Fibroblast of lung (primary cell): ENCODE results near the gene C16orf87. TPM values are rescaled to one million over a fixed set of nuclear protein-coding genes. Genes with fewer than 3 reads are reported as not detected.

Source experiments
- DNase-seq, 2 donors: peaks; one replicate each; pipeline versions ENCODE4 v3.0.0 to v3.0.0-alpha.2; 2010; ENCODE audit warnings: low read depth in 2 of 2
- H2AFZ ChIP-seq: 2 replicates; pipeline ENCODE4 v1.5.1; 2012; ENCODE audit warnings: low read length, control low read depth, inconsistent platforms
- H3K27ac ChIP-seq: 2 replicates; pipeline ENCODE4 v1.5.1; 2011; ENCODE audit warnings: low read length, control low read depth; ENCODE audit not compliant: insufficient read depth
- H3K27me3 ChIP-seq: 2 replicates; pipeline ENCODE4 v1.5.1; 2011; ENCODE audit warnings: mild to moderate bottlenecking, low read length; ENCODE audit not compliant: control insufficient read depth, insufficient read depth
- H3K36me3 ChIP-seq: 2 replicates; pipeline ENCODE4 v1.5.1; 2011; ENCODE audit warnings: low read length; ENCODE audit not compliant: control insufficient read depth, insufficient read depth
- H3K4me1 ChIP-seq: 2 replicates; pipeline ENCODE4 v1.5.1; 2011; ENCODE audit warnings: low read length; ENCODE audit not compliant: control insufficient read depth, insufficient read depth; ENCODE audit errors: extremely low read depth
- H3K4me2 ChIP-seq: 2 replicates; pipeline ENCODE4 v1.5.1; 2011; ENCODE audit warnings: low read length, control low read depth; ENCODE audit not compliant: insufficient read depth; ENCODE audit errors: extremely low read depth
- H3K4me3 ChIP-seq, 4 experiments: fragments of 200-600 bp in 1 of 4; sonication (generic) in 1 of 4; replicated peaks in 1 of 4; 2 replicates each; pipeline ENCODE4 v1.5.1; 2011 to 2016; ENCODE audit warnings: low read length in 4 of 4, low read depth in 3 of 4, mild to moderate bottlenecking in 3 of 4, control low read depth in 2 of 4, inconsistent platforms in 1 of 4, mixed read lengths in 1 of 4; ENCODE audit not compliant: insufficient read depth in 1 of 4; ENCODE audit errors: control extremely low read depth in 1 of 4
- H3K79me2 ChIP-seq: 2 replicates; pipeline ENCODE4 v1.5.1; 2012; ENCODE audit warnings: mild to moderate bottlenecking, low read length, inconsistent platforms; ENCODE audit not compliant: control insufficient read depth, insufficient read depth
- H3K9ac ChIP-seq: 2 replicates; pipeline ENCODE4 v1.5.1; 2011; ENCODE audit warnings: mild to moderate bottlenecking, low read length, control low read depth; ENCODE audit not compliant: insufficient read depth
- H3K9me3 ChIP-seq: 2 replicates; pipeline ENCODE4 v1.5.1; 2012; ENCODE audit warnings: low read depth, low read length; ENCODE audit not compliant: control insufficient read depth, insufficient read depth
- H4K20me1 ChIP-seq: 2 replicates; pipeline ENCODE4 v1.5.1; 2011; ENCODE audit warnings: low read length; ENCODE audit not compliant: control insufficient read depth, insufficient read depth; ENCODE audit errors: extremely low read depth
- EZH2 ChIP-seq: IDR thresholded peaks from 2 replicates; pipeline ENCODE4 v1.5.1; 2012; ENCODE audit warnings: low read length, control low read depth, mild to moderate bottlenecking; ENCODE audit errors: missing control alignments
- polyA plus RNA-seq, 2 donors: library from polyadenylated mRNA; depleted of rRNA in 1 of 2; stranded (reverse) in 1 of 2; unstranded in 1 of 2; fragments of >200 nt; gene quantifications; 2 replicates each; pipeline ENCODE4 v1.2.1, GENCODE V29; 2011 to 2012; ENCODE audit warnings: missing spikeins in 1 of 2
- total RNA-seq: library from RNA; depleted of rRNA; stranded (reverse); fragments of >200 nt; gene quantifications from 2 replicates; pipeline ENCODE4 v1.2.1, GENCODE V29; 2014
- TF ChIP-seq, protein P1 (sequence below), 2 donors: IDR thresholded peaks in 1 of 2; conservative IDR thresholded peaks in 1 of 2; 1 replicate in 1 of 2; 2 replicates in 1 of 2; pipeline ENCODE4 v1.5.1; 2011 to 2012; ENCODE audit warnings: low read length in 2 of 2, control low read depth in 1 of 2, inconsistent platforms in 1 of 2, low read depth in 1 of 2, mild to moderate bottlenecking in 1 of 2

Gene C16orf87
- total and polyA plus RNA-seq, 2 donors (not counting 1 experiment from before 2014, with no cell fraction given), result 11.6 to 12.1 TPM

DNA sequence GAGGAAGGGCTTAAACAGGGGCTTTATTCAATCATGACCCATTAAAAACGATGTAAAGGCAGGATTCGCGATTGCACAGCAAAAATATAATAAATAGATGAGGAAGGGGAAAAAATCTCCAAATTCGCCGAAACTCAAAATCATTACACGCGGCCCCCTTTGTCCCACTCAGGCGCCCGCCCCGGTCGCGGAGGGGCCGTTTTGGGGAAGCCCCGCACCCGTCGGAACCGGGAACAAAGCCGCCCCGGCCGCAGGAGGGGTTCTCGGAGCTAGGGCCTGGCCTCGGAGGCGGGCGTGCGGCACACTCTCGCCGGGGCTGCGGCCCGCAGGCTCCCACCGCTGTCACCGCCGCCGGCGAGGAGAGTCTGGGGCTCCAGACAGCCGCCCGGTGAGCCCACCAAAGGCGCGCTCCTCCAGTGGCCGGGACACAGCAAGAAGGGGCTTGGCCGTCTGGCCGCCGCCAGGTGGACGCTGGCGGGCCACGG lies 521 bp downstream of the C16orf87 start:
- peak overlapping the region; percentile 95 for H3K4me2 ChIP-seq
- DNase-seq, result peak in 1 of 2 donors; percentile 20
- no peaks in the 10 kb centered on the region for H4K20me1 ChIP-seq
- H2AFZ ChIP-seq, result peak overlapping the region; percentile 19
- TF ChIP-seq EZH2, result no peak
- TF ChIP-seq, protein P1, sequence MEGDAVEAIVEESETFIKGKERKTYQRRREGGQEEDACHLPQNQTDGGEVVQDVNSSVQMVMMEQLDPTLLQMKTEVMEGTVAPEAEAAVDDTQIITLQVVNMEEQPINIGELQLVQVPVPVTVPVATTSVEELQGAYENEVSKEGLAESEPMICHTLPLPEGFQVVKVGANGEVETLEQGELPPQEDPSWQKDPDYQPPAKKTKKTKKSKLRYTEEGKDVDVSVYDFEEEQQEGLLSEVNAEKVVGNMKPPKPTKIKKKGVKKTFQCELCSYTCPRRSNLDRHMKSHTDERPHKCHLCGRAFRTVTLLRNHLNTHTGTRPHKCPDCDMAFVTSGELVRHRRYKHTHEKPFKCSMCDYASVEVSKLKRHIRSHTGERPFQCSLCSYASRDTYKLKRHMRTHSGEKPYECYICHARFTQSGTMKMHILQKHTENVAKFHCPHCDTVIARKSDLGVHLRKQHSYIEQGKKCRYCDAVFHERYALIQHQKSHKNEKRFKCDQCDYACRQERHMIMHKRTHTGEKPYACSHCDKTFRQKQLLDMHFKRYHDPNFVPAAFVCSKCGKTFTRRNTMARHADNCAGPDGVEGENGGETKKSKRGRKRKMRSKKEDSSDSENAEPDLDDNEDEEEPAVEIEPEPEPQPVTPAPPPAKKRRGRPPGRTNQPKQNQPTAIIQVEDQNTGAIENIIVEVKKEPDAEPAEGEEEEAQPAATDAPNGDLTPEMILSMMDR (conservative IDR thresholded peaks at IDR 0.05 in 1 of 2, IDR thresholded peaks at IDR 0.05 in 1 of 2; ENCODE audit: low read depth in 1 of 2, low read length in 2 of 2), result no peak
- peak overlapping the region; percentile 79 to 96 (median 88) for H3K4me3 ChIP-seq
- peaks cover 38% of the 10 kb centered on the region for H3K79me2 ChIP-seq
- no peaks in the 10 kb centered on the region for H3K36me3 ChIP-seq
- H3K4me1 ChIP-seq, result peaks cover 6% of the 10 kb centered on the region
- H3K27ac ChIP-seq, result peak overlapping the region; percentile 77
- no peaks in the 10 kb centered on the region for H3K27me3 ChIP-seq
- no peaks in the 10 kb centered on the region for H3K9me3 ChIP-seq
- peak overlapping the region; percentile 84 for H3K9ac ChIP-seq

DNA sequence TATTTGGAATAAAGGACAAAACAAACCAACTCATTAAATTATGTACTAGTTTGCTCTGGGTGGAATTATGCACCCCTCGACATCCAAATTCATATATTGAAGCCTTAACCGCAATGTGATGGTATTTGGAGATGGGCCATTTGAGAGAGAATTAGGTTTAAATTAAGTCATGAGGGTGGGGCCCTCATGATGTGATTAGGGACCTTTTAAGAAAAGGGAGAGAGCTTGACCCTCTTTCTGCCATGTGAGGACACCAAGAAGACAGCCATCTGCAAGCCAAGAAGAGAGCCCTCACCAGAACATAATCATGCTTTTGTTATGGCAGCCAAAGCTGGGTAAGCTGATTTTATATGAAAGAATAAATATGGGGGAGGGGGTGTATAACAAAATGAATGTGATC lies 2.0 kb downstream of the C16orf87 start:
- Histone ChIP-seq H3K9me3 (no peaks in the 10 kb centered on the region), H3K36me3 (no peaks in the 10 kb centered on the region), H4K20me1 (no peaks in the 10 kb centered on the region), H3K4me2 (peak overlapping the region; percentile 95), H3K4me3 (peak overlapping the region; percentile 79 to 96 (median 88)), H3K79me2 (peaks cover 50% of the 10 kb centered on the region), H3K27ac (peak overlapping the region; percentile 13), H3K4me1 (peaks cover 6% of the 10 kb centered on the region), H3K9ac (no peak overlapping the region), H3K27me3 (no peaks in the 10 kb centered on the region), H2AFZ (no peak overlapping the region)
- DNase-seq, result no peak
- TF ChIP-seq EZH2, result no peak

DNA sequence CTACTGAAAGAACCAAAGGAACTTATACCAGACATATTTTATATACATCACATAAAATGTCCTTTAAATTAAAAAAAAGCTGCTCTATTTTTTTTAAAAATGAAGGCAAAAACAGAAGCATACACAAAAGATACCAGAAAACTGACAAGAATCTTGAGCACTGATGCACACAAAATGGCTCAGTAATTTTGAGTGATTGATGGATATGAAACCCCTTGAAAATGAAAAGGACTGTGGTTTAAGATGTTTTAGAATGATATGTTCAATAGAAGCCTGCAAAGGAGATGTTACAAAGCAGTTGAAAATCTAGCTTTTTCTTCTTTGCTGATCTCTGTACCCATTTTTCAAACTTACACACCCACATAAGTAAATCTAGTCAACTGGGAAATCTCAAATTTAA lies 2.7 kb downstream of the C16orf87 start:
- H3K9me3 ChIP-seq, result no peaks in the 10 kb centered on the region

More for the DNA sequence above, 2.7 kb downstream of the C16orf87 start:
- no peak overlapping the region for H3K9ac ChIP-seq
- H3K27me3 ChIP-seq, result no peaks in the 10 kb centered on the region
- peaks cover 6% of the 10 kb centered on the region for H3K4me1 ChIP-seq
- no peaks in the 10 kb centered on the region for H3K36me3 ChIP-seq
- peaks cover 50% of the 10 kb centered on the region for H3K79me2 ChIP-seq
- no peaks in the 10 kb centered on the region for H4K20me1 ChIP-seq
- no peak overlapping the region for H3K4me3 ChIP-seq
- no peak for TF ChIP-seq EZH2
- TF ChIP-seq, protein P1 (conservative IDR thresholded peaks at IDR 0.05 in 1 of 2, IDR thresholded peaks at IDR 0.05 in 1 of 2; ENCODE audit: low read depth in 1 of 2, low read length in 2 of 2), result no peak
- H3K4me2 ChIP-seq, result no peak overlapping the region
- no peak overlapping the region for H2AFZ ChIP-seq
- no peak for DNase-seq
- no peak overlapping the region for H3K27ac ChIP-seq
